ENCODE results near the gene SLFN13.
"Not testable (repeated sequence)": the region's sequence is repeated elsewhere in the genome, so short reads cannot be mapped to it uniquely, and the experiment has no call there.

SLFN13 gene

DNA sequence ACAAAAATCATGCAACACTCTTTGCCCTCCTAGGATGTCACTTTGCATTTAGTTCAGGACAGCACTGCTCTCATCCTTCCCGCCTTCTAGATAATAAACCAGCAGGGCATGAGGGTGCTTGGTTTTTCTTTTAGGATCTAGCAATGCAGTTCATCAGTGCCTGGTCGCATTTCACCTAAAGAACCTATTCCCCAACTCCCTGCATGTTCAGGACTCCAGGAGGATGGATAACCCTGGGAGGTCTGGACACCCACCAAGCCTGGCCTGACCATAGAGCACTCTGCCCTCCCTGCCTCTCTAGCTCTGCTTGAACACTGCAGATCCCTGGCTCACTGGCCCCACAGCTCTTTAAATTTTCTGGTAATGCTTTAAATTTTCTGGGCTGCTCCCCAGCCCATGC is 18.9 kb downstream of the SLFN13 start:
- DNase-seq: no peak

DNA sequence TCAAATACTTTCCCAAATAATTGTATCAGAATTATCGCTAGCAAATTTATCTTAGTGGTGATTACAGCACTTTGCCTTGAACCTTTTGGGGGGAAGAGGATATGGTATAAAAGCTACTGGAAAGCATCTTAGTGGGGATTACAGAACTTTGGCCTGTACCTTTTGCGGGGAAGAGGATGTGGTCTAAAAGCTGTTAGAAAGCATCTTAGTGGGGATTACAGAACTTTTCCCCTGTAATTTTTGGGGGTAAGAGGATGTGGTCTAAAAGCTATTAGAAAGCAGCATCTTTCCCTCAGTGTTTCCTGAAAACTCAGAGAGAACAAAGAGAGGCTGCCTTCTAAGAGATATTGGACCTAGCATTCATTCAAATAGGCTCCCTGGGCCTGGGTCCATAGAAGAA is 20.3 kb downstream of the SLFN13 start:
- no peak for DNase-seq

DNA sequence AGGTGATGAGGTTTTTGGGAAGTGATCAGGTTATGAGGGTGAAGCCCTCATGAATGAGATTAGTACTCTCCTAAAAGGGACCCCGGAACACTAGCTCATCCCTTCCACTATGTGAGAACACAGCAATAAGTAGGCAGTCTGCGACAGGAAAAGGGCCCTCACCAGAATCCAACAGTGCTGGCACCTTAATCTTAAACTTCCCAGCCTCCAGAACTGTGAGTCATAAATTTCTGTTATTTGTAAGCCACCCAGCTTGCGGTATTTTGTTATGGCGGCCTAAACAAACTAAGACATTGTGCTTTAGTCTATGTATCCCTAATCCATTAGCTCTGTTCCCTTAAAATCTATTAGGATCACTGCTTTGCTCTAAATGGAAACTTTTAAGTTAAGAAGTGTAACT is 24.8 kb downstream of the SLFN13 start:
- DNase-seq: no peak

GRCh38 chr17:35421069-35421468 is 27.5 kb downstream of the SLFN13 start:
- DNase-seq: not testable (repeated sequence)

DNA sequence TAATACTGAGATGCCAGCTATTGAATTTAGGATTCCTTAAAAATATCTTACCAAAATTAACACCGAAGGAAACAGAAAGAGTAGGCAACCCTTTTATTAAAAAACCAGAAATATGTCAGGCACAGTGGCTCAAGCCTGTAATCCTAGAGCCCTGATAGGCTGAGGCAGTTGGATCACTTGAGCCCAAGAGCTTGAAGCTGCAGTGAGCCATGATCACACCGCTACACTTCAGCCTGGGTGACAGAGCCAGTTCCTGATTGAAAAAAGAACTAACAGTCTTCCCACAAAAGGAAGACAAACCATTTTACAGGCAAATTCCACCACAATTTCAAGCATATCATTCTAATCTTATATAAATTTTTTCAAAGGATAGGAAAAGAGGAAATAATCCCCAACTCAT is 31.9 kb downstream of the SLFN13 start:
- no peak for DNase-seq

GRCh38 chr17:35414707-35415106 is 33.9 kb downstream of the SLFN13 start:
- DNase-seq: not testable (repeated sequence)

DNA sequence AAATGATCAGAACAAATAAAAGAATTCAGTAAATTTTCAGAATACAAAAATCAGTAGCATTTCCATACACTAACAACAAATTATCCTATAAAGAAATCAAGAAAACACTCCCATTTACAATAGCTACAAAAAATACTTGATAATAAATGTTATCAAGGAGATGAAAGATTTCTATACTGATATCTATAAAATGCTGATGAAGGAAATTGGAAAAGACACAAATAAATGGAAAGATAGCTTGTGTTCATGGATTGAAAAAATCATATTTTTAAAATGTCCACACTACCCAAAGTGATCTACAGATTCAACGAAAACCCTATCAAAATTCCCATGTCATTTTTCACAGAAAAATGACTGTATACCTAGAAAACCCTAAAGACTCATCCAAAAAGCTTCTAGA is 34.3 kb downstream of the SLFN13 start:
- DNase-seq: no peak

GRCh38 chr17:35407531-35407930 is 41.0 kb downstream of the SLFN13 start:
- no peak for DNase-seq

- DNase-seq: no peak
Observed at GRCh38 chr17:35406568-35406967, 42.0 kb downstream of the SLFN13 start.

- DNase-seq: no peak
Observed at GRCh38 chr17:35404360-35404759, 44.2 kb downstream of the SLFN13 start.

DNA sequence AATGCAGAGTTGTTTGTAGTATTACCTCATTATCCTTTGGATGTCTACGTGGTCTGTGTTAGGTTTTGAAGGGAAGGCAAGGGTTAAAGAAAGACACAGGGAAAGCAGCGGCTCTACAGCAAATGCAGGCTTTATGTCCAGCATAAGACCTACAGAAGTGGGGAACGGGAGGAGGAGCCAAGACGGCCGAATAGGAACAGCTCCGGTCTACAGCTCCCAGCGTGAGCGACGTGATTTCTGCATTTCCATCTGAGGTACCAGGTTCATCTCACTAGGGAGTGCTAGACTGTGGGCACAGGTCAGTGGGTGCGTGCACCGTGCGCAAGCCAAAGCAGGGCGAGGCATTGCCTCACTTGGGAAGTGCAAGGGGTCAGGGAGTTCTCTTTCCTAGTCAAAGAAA is 54.8 kb downstream of the SLFN13 start:
- not testable (repeated sequence) for DNase-seq

DNA sequence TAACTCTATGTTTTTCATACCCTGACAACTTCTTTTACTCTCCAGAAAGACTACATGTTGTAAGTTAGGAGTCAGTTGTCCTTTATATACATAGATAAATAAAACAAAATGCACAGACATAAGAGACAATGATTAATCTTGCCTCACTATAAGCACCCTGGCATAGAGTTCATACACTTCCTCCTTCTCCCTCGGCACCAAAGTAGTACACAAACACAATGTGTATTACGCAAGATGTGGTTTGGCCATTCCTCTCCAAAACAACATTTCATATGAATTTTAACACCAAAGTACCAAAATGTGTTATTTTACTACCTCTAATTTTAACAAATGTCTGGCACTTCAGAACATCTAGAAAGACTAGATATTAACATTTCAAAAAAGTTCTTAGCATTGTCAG is 57.9 kb downstream of the SLFN13 start:
- DNase-seq: no peak

GRCh38 chr17:35390156-35390555 is 58.4 kb downstream of the SLFN13 start:
- no peak for DNase-seq

DNA sequence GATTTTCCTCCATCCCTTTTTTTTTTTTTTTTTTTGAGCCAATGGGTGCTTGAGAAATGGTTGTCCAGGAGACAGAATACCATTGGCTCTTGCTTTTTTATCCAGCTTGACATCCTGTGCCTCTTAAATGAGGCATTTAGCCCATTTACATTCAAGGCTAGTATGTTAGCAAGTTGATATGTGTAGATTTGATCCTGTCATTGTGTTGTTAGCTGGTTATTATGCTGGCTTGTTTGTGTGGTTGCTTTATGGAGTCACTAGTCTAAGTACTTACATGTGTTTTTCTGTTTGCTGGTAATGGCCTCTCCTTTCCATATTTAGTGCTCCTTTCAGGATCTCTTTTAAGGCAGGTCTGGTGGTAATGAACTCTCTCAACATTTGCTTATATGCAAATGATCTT is 61.1 kb downstream of the SLFN13 start:
- DNase-seq: no peak

Measured in NCI-H187 treated with DMSO at 0.1 percent for 48 hours (cell line).